Retinal pigment epithelial cell (primary cell): ENCODE data around the gene FNTB.

Experiments used
- DNase-seq: peaks from one replicate; pipeline ENCODE4 v3.0.0-alpha.2; 2010; ENCODE audit warnings: low read depth
- H3K4me3 ChIP-seq: 2 replicates; pipeline ENCODE4 v1.5.1; 2011; ENCODE audit warnings: mild to moderate bottlenecking, low read length, control low read depth, moderate library complexity
- CTCF ChIP-seq: conservative IDR thresholded peaks from 2 replicates; pipeline ENCODE4 v1.5.1; 2011; ENCODE audit warnings: low read depth, low read length, control low read depth, inconsistent platforms

The FNTB gene

GRCh38 chr14:64970776-64971477, 15.8 kb upstream of the FNTB start:
- no peak for TF ChIP-seq CTCF
- peak overlapping the region; percentile 60 for H3K4me3 ChIP-seq
- no peak for DNase-seq

GRCh38 chr14:64971491-64971942, 15.2 kb upstream of the FNTB start:
- no peak for TF ChIP-seq CTCF
- H3K4me3 ChIP-seq: peak overlapping the region; percentile 60
- DNase-seq: no peak

GRCh38 chr14:64971943-64972791, 14.5 kb upstream of the FNTB start, which contains the start of gene RAB15:
Gene RAB15, minus strand, starts transcription at chr14:64972336. Its CDS starts 260 bp downstream, at chr14:64972076.
- H3K4me3 ChIP-seq: peak within 1 kb of the TSS; percentile 60
- TF ChIP-seq CTCF: no peak
- DNase-seq: no peak

DNA sequence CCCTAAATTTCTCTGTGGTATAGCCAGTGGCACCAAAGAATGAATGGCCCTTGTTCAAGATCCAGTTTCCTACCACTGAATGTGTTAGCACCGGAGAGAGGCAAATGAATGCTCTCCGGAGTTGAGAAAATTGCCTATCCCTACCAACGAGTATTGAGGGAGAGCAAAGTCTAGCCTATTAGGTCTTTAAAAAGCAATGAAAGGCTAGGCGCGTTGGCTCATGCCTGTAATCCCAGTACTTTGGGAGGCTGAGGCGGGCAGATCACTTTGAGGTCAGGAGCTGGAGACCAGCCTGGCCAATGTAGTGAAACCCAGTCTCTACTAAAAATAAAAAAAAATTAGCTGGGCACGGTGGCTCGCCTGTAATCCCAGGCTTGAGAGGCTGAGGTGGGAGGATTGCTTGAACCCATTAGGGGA, 13.7 kb upstream of the FNTB start:
- no peak for DNase-seq
- TF ChIP-seq CTCF: no peak
- H3K4me3 ChIP-seq: no peak overlapping the region

- no peak overlapping the region for H3K4me3 ChIP-seq
- TF ChIP-seq CTCF: no peak
- DNase-seq: no peak
These were observed 12.9 kb upstream of the FNTB start for GRCh38 chr14:64973826-64974225.

DNA sequence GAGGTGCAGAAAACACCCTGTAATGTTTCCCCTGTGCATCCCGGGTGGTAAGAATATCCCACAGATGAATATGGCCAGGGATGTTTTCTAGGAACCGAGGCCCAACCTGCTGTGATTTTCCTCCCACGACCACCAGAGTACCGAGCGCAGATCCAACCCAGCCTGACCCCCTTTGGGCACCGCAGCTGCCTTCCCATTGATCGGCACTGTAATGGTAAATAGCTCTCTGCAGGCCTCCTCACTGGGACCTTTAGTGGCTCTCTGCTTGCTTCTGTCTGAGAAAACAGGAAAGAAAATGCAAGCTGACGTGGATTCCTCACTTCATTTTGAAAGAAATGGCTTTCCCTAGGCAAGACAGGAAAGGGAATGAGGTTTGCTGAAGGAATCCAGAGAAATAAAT, 12.1 kb upstream of the FNTB start:
- H3K4me3 ChIP-seq: no peak overlapping the region
- no peak for TF ChIP-seq CTCF
- DNase-seq: no peak
